Measurements from ENCODE around the gene TAAR8.

- no peak for TF ChIP-seq CTCF (IDR thresholded peaks at IDR 0.05; ENCODE audit: low read length)
- no peak for TF ChIP-seq EZH2 (optimal IDR thresholded peaks at IDR 0.05; ENCODE audit: low read depth, low read length)
- no peak for TF ChIP-seq EZH2phosphoT487 (IDR thresholded peaks at IDR 0.05; ENCODE audit: low read length)
Measured at GRCh38 chr6:132506869-132507808, 45.3 kb upstream of the TAAR8 start.

Measured in MM.1S (cell line).